Transverse colon (tissue), 4 donors: ENCODE results near the gene SCAMP3. TPM values are rescaled to one million over a fixed set of nuclear protein-coding genes. Genes with fewer than 3 reads are reported as not detected.
"Not testable (repeated sequence)": the region's sequence is repeated elsewhere in the genome, so short reads cannot be mapped to it uniquely, and the experiment has no call there.

Source experiments
- DNase-seq: peaks from one replicate; pipeline ENCODE4 v3.0.0-alpha.2; 2019
- H3K27ac ChIP-seq, 4 donors: fragments of 200-600 bp; sonication (generic); 2 replicates each; pipeline ENCODE4 v1.5.1; 2016 to 2018; ENCODE audit warnings: inconsistent platforms in 4 of 4
- H3K27me3 ChIP-seq: fragments of 200-600 bp; sonication (generic); 2 replicates; pipeline ENCODE4 v1.5.1; 2017; ENCODE audit warnings: inconsistent platforms
- H3K36me3 ChIP-seq, 4 donors: fragments of 200-600 bp; sonication (generic); 2 replicates each; pipeline ENCODE4 v1.5.1; 2017 to 2019; ENCODE audit warnings: inconsistent platforms in 4 of 4
- H3K4me1 ChIP-seq, 4 donors: fragments of 200-600 bp; sonication (generic); 2 replicates each; pipeline ENCODE4 v1.5.1; 2017 to 2020; ENCODE audit warnings: inconsistent platforms in 4 of 4
- H3K4me3 ChIP-seq, 4 donors: fragments of 200-600 bp; sonication (generic); 1 replicate in 1 of 4; 2 replicates in 3 of 4; pipeline versions ENCODE4 v1.5.1 to v1.6.1; 2017 to 2019; ENCODE audit warnings: inconsistent platforms in 4 of 4
- H3K9me3 ChIP-seq, 2 donors: fragments of 200-600 bp; sonication (generic); 2 replicates each; pipeline ENCODE4 v1.5.1; 2017 to 2019; ENCODE audit warnings: inconsistent platforms in 2 of 2
- EP300 ChIP-seq: sonication (generic); formaldehyde crosslinking; IDR thresholded peaks from one replicate; pipeline ENCODE4 v1.6.1; 2017; ENCODE audit warnings: antibody characterized with exemption, low read depth
- POLR2A ChIP-seq: fragments of 450-650 bp; IDR thresholded peaks from one replicate; pipeline ENCODE4 v1.6.1; 2016; ENCODE audit warnings: antibody characterized with exemption, mild to moderate bottlenecking, moderate library complexity
- POLR2AphosphoS5 ChIP-seq, 3 donors: sonication (generic); formaldehyde crosslinking; IDR thresholded peaks; one replicate each; pipeline ENCODE4 v1.6.1; 2016; ENCODE audit warnings: antibody characterized with exemption in 3 of 3
- WGBS, 2 donors: methylation state at CpG; one replicate each; pipeline ENCODE4 v1.1.5; 2018; ENCODE audit warnings: low coverage in 1 of 2; 5-methylcytosine and 5-hydroxymethylcytosine counted together
- in situ Hi-C, 4 donors: fragments of 200-750 bp; cut with MboI; loops; one replicate each; pipeline versions ENCODE4 v1.15.0 to v1.15.1; 2017; ENCODE audit warnings: low sequenced_read_pairs in 3 of 4, low pct_ligation_motif_present in 1 of 4, low pct_unique_long_range_greater_than_20kb in 1 of 4
- intact Hi-C: fragments of 100-400 bp; cut with DNase I; formaldehyde crosslinking; loops from one replicate; pipeline ENCODE4 v1.15.1; 2023; ENCODE audit warnings: low total_unique reads
- total RNA-seq, 4 donors: library from RNA; depleted of rRNA; stranded (reverse); fragments of >200 nt; gene quantifications; one replicate each; pipeline ENCODE4 v1.1.0, GENCODE V29; 2016
- TF ChIP-seq, protein P1 (sequence below), 5 experiments: fragments of 200-600 bp in 3 of 5; fragments of 450-650 bp in 2 of 5; sonication (generic) in 3 of 5; IDR thresholded peaks; 1 replicate in 2 of 5; 2 replicates in 3 of 5; pipeline ENCODE4 v1.5.1; 2016 to 2017; ENCODE audit warnings: antibody characterized with exemption in 5 of 5, inconsistent platforms in 3 of 5, mild to moderate bottlenecking in 2 of 5, moderate library complexity in 1 of 5

Gene SCAMP3
- total RNA-seq, 4 donors from 2014 or later, result 7.8 to 61.3 (median 35.2) TPM

DNA sequence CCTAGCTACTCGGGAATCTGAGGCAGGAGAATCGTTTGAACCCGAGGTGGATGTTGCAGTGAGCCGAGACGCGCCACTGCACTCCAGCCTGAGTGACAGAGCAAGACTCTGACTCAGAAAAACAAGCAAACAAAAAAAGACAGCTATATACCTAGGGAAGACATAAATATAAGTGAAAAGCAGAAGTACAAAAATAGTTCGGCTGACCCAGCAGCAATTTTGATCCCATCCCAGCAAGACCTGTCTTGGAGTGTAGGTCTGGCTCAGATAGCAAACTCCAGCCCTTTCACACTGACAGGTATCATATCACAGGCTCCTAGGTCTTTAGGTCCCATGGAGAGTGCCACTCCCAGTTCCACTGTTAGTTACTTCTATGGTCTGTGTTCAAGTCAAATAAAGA, 39.1 kb downstream of the SCAMP3 start:
- Histone ChIP-seq H3K36me3 (no peaks in the 10 kb centered on the region), H3K27ac (no peak overlapping the region), H3K27me3 (no peaks in the 10 kb centered on the region), H3K4me1 (peaks cover 14 to 41% (median 25%) of the 10 kb centered on the region in 4 donors), H3K4me3 (no peak overlapping the region), H3K9me3 (no peaks in the 10 kb centered on the region)
- no peak for DNase-seq
- in situ Hi-C loops, result no loop called here
- TF ChIP-seq POLR2A (no peak), POLR2AphosphoS5 (IDR thresholded peaks at IDR 0.05) (no peak), EP300 (no peak)
- TF ChIP-seq, protein P1, sequence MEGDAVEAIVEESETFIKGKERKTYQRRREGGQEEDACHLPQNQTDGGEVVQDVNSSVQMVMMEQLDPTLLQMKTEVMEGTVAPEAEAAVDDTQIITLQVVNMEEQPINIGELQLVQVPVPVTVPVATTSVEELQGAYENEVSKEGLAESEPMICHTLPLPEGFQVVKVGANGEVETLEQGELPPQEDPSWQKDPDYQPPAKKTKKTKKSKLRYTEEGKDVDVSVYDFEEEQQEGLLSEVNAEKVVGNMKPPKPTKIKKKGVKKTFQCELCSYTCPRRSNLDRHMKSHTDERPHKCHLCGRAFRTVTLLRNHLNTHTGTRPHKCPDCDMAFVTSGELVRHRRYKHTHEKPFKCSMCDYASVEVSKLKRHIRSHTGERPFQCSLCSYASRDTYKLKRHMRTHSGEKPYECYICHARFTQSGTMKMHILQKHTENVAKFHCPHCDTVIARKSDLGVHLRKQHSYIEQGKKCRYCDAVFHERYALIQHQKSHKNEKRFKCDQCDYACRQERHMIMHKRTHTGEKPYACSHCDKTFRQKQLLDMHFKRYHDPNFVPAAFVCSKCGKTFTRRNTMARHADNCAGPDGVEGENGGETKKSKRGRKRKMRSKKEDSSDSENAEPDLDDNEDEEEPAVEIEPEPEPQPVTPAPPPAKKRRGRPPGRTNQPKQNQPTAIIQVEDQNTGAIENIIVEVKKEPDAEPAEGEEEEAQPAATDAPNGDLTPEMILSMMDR (IDR thresholded peaks at IDR 0.05), result no peak
- 79 to 93% methylated on average over 6 to 7 of the region's 7 CpGs for WGBS, 2 donors
- intact Hi-C loops, result no loop called here

DNA sequence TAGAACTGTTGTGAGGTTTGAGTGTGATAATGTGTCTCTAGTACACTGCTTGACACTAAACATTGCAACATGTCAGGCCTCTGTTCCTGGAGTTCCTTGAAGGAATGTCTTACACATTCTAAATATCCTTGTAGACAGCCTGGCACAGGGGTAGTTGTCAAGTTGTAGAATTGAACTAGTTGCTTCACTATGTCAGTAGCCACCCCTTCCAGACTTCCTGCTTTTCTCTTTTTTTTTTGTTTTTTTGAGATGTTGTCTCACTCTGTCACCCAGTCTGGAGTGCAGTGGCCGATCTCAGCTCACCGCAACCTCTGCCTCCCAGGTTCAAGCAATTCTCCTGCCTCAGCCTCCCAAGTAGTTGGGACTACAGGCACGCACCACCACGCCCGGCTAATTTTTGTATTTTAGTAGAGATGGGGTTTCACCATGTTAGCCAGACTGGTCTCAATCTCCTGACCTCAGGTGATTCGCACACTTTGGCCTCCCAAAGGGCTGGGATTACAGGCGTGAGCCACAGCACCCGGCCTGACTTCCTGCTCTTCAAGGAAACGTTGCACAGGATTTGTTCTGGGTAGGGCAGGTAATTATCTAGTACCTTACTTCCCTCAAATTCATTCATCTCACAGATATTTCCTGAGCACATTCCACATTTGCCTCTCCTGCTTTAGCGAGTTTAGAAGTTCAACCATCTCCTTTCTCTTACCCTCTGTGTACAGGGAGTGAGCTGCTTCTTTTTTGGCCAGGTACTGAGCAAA, 41.8 kb downstream of the SCAMP3 start:
- H3K4me1 ChIP-seq, result peaks cover 10 to 25% (median 18%) of the 10 kb centered on the region in 4 donors
- 56 to 70% methylated on average over 4 to 10 of the region's 10 CpGs for WGBS, 2 donors
- peak overlapping the region; percentile 72 to 86 (median 80) for H3K27ac ChIP-seq
- in situ Hi-C loops, H3K27me3 ChIP-seq, H3K9me3 ChIP-seq, H3K36me3 ChIP-seq, intact Hi-C loops, H3K4me3 ChIP-seq: not testable (repeated sequence)
- peak; percentile 62 for DNase-seq
- TF ChIP-seq POLR2AphosphoS5 (IDR thresholded peaks at IDR 0.05), result peak in 2 of 3 donors; percentile 40 to 52
- TF ChIP-seq POLR2A, result peak; percentile 50

DNA sequence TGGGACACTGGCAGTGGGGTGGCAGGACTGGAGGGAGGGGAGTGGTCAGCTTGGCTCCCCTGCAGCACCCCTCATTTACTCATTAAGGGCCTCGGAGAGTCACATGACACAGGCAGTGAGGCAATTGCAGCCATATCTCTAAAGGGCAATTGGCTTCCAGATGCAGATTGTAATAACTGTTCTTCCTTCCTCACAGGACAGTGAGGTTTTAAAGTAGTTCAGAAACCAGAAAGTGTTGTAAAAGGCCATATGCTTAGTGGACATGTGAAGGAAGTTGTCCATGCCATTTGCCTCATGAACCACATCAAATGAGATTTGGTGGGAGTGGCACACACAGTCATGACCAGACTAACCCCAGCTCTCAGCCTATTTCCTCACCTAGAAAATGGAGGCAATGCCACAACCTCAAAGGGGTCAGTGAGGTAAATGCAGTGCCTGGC, 42.5 kb downstream of the SCAMP3 start:
- WGBS, 2 donors, result 0 to 20% methylated on average over 1 of the region's 1 CpG
- Histone ChIP-seq H3K4me1 (peaks cover 10 to 21% (median 18%) of the 10 kb centered on the region in 4 donors), H3K36me3 (no peaks in the 10 kb centered on the region), H3K27ac (peak overlapping the region; percentile 72 to 86 (median 80)), H3K27me3 (no peaks in the 10 kb centered on the region), H3K4me3 (no peak overlapping the region), H3K9me3 (no peaks in the 10 kb centered on the region)
- peak; percentile 41 for DNase-seq
- in situ Hi-C loops, result no loop called here
- intact Hi-C loops, result no loop called here
- TF ChIP-seq POLR2A (no peak), EP300 (no peak), POLR2AphosphoS5 (IDR thresholded peaks at IDR 0.05) (no peak)
- TF ChIP-seq, protein P1 (IDR thresholded peaks at IDR 0.05), result no peak

DNA sequence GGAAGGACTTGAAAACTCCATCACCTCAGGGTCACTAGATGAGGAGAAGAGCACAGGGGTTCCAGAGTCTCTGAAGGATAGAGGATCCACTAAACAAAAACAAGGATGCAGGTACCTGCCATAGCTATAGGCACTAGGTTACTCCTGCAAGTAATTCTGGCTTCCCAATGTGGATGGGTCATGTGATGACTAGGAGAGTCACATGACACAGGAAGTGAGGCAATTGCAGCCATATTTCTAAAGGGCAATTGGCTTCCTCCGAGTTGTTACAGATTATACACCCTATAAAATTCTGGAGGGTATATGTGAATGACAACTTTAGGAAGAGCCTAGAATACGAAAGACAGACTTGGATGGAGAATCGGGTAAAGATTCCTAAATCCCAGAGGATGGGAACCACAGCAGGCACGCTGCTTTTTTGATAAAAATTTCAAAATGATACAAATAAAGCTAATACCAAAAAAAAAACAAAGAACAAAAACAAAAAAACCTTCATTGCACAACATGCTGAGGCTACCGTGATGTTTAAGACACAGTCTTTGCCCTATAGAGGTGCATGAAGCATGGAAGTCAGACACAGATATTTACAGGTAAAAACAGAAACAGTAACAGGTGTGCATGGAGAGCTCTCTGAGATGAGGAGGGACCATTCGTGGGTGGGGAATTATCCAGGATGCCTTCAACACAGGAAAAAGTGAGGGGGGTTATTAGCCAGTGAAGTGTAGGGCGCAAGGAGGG, 43.1 kb downstream of the SCAMP3 start:
- H3K9me3 ChIP-seq, result no peaks in the 10 kb centered on the region
- H3K36me3 ChIP-seq, result no peaks in the 10 kb centered on the region
- TF ChIP-seq POLR2A (no peak), POLR2AphosphoS5 (IDR thresholded peaks at IDR 0.05) (no peak), EP300 (no peak)
- TF ChIP-seq, protein P1 (IDR thresholded peaks at IDR 0.05), result no peak
- in situ Hi-C loops, result no loop called here
- WGBS, 2 donors, result 51% methylated on average over 6 to 7 of the region's 7 CpGs
- DNase-seq, result peak; percentile 51
- H3K27ac ChIP-seq, result peak overlapping the region; percentile 72 to 86 (median 80)
- no peaks in the 10 kb centered on the region for H3K27me3 ChIP-seq
- H3K4me1 ChIP-seq, result peaks cover 10 to 21% (median 18%) of the 10 kb centered on the region in 4 donors
- intact Hi-C loops, result no loop called here
- no peak overlapping the region for H3K4me3 ChIP-seq

DNA sequence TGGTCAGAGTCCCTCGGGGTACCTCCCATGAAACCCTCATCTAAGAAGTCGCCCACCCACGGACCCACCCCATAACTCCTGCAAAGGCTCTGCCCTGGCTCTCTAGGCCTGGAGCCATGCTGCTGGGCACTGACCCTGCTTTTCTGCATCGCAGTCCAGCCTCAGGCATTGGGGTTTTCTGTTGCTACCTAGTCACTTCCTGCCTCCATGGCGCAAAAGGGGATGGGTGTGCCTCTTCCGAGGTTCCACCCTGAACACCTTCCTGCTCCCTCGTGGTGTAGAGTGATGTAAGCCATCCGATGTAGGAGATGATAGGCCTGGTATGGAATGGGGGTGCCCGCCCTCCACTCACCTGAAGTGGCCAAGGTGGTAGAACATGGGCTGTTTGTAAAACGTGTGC, 47.5 kb downstream of the SCAMP3 start:
- H3K36me3 ChIP-seq, result not testable (repeated sequence)

DNA sequence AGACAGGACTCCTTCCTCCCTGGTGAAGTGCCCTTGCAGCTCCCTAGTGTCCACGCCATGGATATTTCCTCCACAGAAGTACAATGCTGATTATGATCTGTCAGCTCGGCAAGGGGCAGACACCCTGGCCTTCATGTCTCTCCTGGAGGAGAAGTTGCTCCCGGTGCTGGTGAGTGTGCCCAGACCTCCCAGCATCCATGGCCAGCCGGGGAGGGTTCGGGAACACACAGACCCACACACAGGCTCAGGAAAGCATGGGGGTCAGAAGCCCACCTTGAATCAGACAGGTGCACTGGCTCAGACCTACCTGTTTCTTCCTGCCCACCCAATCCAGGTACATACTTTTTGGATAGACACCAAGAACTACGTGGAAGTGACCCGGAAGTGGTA, 50.1 kb downstream of the SCAMP3 start:
- H3K27me3 ChIP-seq, DNase-seq, H3K36me3 ChIP-seq, H3K4me3 ChIP-seq, in situ Hi-C loops, H3K9me3 ChIP-seq, H3K27ac ChIP-seq, intact Hi-C loops: not testable (repeated sequence)
- WGBS, 2 donors, result 89% methylated on average over 5 of the region's 7 CpGs; no CpG with 5 or more reads in 1 of the 2 donors
- H3K4me1 ChIP-seq, result peaks cover 17 to 22% (median 21%) of the 10 kb centered on the region in 4 donors

More for the DNA sequence above, 47.5 kb downstream of the SCAMP3 start:
- H3K27me3 ChIP-seq, intact Hi-C loops, DNase-seq, H3K27ac ChIP-seq, in situ Hi-C loops, H3K9me3 ChIP-seq, H3K4me3 ChIP-seq: not testable (repeated sequence)
- 70% methylated on average over 6 of the region's 10 CpGs; no CpG with 5 or more reads in 1 of the 2 donors for WGBS, 2 donors
- H3K4me1 ChIP-seq, result peaks cover 8 to 13% (median 9%) of the 10 kb centered on the region in 4 donors
